ENCODE data around the gene TERT.
"Not testable (repeated sequence)": the region's sequence is repeated elsewhere in the genome, so short reads cannot be mapped to it uniquely, and the experiment has no call there.

The TERT gene

GRCh38 chr5:1293416-1294205 is 1.3 kb downstream of the TERT start:
- no peak overlapping the region for H3K4me3 ChIP-seq (ENCODE audit: low read length)
- TF ChIP-seq CTCF (conservative IDR thresholded peaks at IDR 0.05; ENCODE audit: low read depth, low read length) = no peak
- DNase-seq (ENCODE audit: low read depth) = no peak

- no peak for DNase-seq (ENCODE audit: low read depth)
- no peak for TF ChIP-seq CTCF (conservative IDR thresholded peaks at IDR 0.05; ENCODE audit: low read depth, low read length)
- no peak overlapping the region for H3K4me3 ChIP-seq (ENCODE audit: low read length)
Observed at GRCh38 chr5:1292846-1293415, 1.9 kb downstream of the TERT start.

GRCh38 chr5:1292139-1292538 is 2.7 kb downstream of the TERT start:
- no peak overlapping the region for H3K4me3 ChIP-seq (ENCODE audit: low read length)
- no peak for DNase-seq (ENCODE audit: low read depth)
- no peak for TF ChIP-seq CTCF (conservative IDR thresholded peaks at IDR 0.05; ENCODE audit: low read depth, low read length)

- TF ChIP-seq CTCF (conservative IDR thresholded peaks at IDR 0.05; ENCODE audit: low read depth, low read length) = no peak
- no peak for DNase-seq (ENCODE audit: low read depth)
- H3K4me3 ChIP-seq (ENCODE audit: low read length) = no peak overlapping the region
Observed at GRCh38 chr5:1291611-1292080, 3.2 kb downstream of the TERT start.

GRCh38 chr5:1290956-1291355 is 3.9 kb downstream of the TERT start:
- H3K4me3 ChIP-seq (ENCODE audit: low read length); DNase-seq (ENCODE audit: low read depth): not testable (repeated sequence)

GRCh38 chr5:1289559-1289958 is 5.3 kb downstream of the TERT start:
- DNase-seq (ENCODE audit: low read depth) = not testable (repeated sequence)

GRCh38 chr5:1288439-1289335 is 6.2 kb downstream of the TERT start:
- H3K4me3 ChIP-seq (ENCODE audit: low read length) = no peak overlapping the region
- DNase-seq (ENCODE audit: low read depth) = no peak
- no peak for TF ChIP-seq CTCF (conservative IDR thresholded peaks at IDR 0.05; ENCODE audit: low read depth, low read length)

More at GRCh38 chr5:1289559-1289958, 5.3 kb downstream of the TERT start:
- H3K4me3 ChIP-seq (ENCODE audit: low read length) = not testable (repeated sequence)
